HepG2 (cell line): ENCODE results near the gene PEAK3. TPM values are rescaled to one million over a fixed set of nuclear protein-coding genes. Genes with fewer than 3 reads are reported as not detected.

Source experiments
- EED ChIP-seq: sonication (generic); formaldehyde crosslinking; IDR thresholded peaks from 2 replicates; pipeline ENCODE4 v1.5.0; 2020; ENCODE audit warnings: mild to moderate bottlenecking, missing genetic modification reagents
- GPBP1L1 ChIP-seq: sonication (generic); formaldehyde crosslinking; IDR thresholded peaks from 2 replicates; pipeline ENCODE4 v1.5.0; 2020; ENCODE audit warnings: mild to moderate bottlenecking, missing genetic modification reagents
- KMT2B ChIP-seq: IDR thresholded peaks from 2 replicates; pipeline ENCODE4 v1.6.1; 2016; ENCODE audit warnings: missing genetic modification reagents, missing compliant biosample characterization
- NFKB2 ChIP-seq: sonication (generic); formaldehyde crosslinking; IDR thresholded peaks from 2 replicates; pipeline ENCODE4 v1.4.0; 2020; ENCODE audit warnings: missing genetic modification reagents, borderline replicate concordance
- SNAPC2 ChIP-seq: sonication (generic); formaldehyde crosslinking; IDR thresholded peaks from 2 replicates; pipeline ENCODE4 v1.8.1; 2022; ENCODE audit warnings: mild to moderate bottlenecking, missing genetic modification reagents
- SUZ12 ChIP-seq: fragments of 150-350 bp; IDR thresholded peaks from 2 replicates; pipeline ENCODE4 v1.6.1; 2014; ENCODE audit warnings: low read depth, low read length
- ZBTB7A ChIP-seq: sonication (generic); formaldehyde crosslinking; IDR thresholded peaks from 2 replicates; pipeline ENCODE4 v1.8.0; 2022; ENCODE audit warnings: mild to moderate bottlenecking, missing genetic modification reagents
- ZFP41 ChIP-seq: sonication (generic); formaldehyde crosslinking; IDR thresholded peaks from 2 replicates; pipeline ENCODE4 v1.4.0; 2020; ENCODE audit warnings: mild to moderate bottlenecking, missing genetic modification reagents, borderline replicate concordance
- ZNF367 ChIP-seq: sonication (generic); formaldehyde crosslinking; IDR thresholded peaks from 2 replicates; pipeline ENCODE4 v1.4.0; 2020; ENCODE audit warnings: missing genetic modification reagents, borderline replicate concordance
- ZNF552 ChIP-seq: sonication (generic); formaldehyde crosslinking; IDR thresholded peaks from 2 replicates; pipeline ENCODE4 v1.9.0; 2022; ENCODE audit warnings: missing genetic modification reagents, mild to moderate bottlenecking, borderline replicate concordance
- ZNF766 ChIP-seq: sonication (generic); formaldehyde crosslinking; IDR thresholded peaks from 2 replicates; pipeline ENCODE4 v1.5.0; 2020; ENCODE audit warnings: missing genetic modification reagents, borderline replicate concordance
- polyA plus RNA-seq, 8 experiments: library from polyadenylated mRNA; depleted of rRNA in 3 of 8; stranded (reverse) in 7 of 8; unstranded in 1 of 8; fragments of >200 nt; fragmentation: Illumina TruSeq in 4 of 8; extraction: Trizol in 4 of 8; gene quantifications; 2 replicates each; pipeline versions ENCODE4 v1.2.1 to v1.2.3, GENCODE V29; 2011 to 2016; ENCODE audit warnings: low read depth in 4 of 8, missing spikeins in 1 of 8, mixed read lengths in 1 of 8; ENCODE audit not compliant: insufficient read depth in 1 of 8
- total RNA-seq, 5 experiments: library from RNA; depleted of rRNA; stranded (reverse); fragments of >200 nt; fragmentation: Illumina TruSeq; extraction: Trizol; gene quantifications; 2 replicates each; pipeline ENCODE4 v1.2.3, GENCODE V29; 2016; ENCODE audit warnings: low read depth in 1 of 5
- TF ChIP-seq, protein P1 (sequence below): IDR thresholded peaks from 2 replicates; pipeline ENCODE4 v1.6.1; 2016; ENCODE audit warnings: low read depth, control low read depth
- TF ChIP-seq, protein P2 (sequence below): sonication (generic); IDR thresholded peaks from 2 replicates; pipeline ENCODE4 v1.6.1; 2016; ENCODE audit warnings: low read depth, borderline replicate concordance
- TF ChIP-seq, protein P3 (sequence below), 2 experiments: fragments of 450-650 bp in 1 of 2; sonication (generic) in 1 of 2; formaldehyde crosslinking in 1 of 2; IDR thresholded peaks; 2 replicates each; pipeline versions ENCODE4 v1.6.1 to v1.8.0; 2016 to 2022; ENCODE audit warnings: antibody characterized with exemption in 1 of 2, mild to moderate bottlenecking in 1 of 2, missing genetic modification reagents in 1 of 2

PEAK3 gene
- total and polyA plus RNA-seq, 2 of the 13 experiments (the other 11 are each of a cell fraction or from before 2014, with no cell fraction given): not detected

- TF ChIP-seq, protein P1, sequence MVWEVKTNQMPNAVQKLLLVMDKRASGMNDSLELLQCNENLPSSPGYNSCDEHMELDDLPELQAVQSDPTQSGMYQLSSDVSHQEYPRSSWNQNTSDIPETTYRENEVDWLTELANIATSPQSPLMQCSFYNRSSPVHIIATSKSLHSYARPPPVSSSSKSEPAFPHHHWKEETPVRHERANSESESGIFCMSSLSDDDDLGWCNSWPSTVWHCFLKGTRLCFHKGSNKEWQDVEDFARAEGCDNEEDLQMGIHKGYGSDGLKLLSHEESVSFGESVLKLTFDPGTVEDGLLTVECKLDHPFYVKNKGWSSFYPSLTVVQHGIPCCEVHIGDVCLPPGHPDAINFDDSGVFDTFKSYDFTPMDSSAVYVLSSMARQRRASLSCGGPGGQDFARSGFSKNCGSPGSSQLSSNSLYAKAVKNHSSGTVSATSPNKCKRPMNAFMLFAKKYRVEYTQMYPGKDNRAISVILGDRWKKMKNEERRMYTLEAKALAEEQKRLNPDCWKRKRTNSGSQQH: no peak
- TF ChIP-seq ZNF552 (no peak), GPBP1L1 (CRISPR knock-in tag) (no peak), ZNF766 (no peak), ZNF367 (CRISPR knock-in tag) (no peak), ZBTB7A (CRISPR knock-in tag) (no peak), NFKB2 (no peak), KMT2B (no peak), SNAPC2 (CRISPR knock-in tag) (no peak; the same call in 1 of the 2 replicates), ZFP41 (CRISPR knock-in tag) (no peak), EED (CRISPR knock-in tag) (0 out of 2 replicates have a peak, but pooled peaks have one; percentile 50), SUZ12 (no peak)
- TF ChIP-seq, protein P2, sequence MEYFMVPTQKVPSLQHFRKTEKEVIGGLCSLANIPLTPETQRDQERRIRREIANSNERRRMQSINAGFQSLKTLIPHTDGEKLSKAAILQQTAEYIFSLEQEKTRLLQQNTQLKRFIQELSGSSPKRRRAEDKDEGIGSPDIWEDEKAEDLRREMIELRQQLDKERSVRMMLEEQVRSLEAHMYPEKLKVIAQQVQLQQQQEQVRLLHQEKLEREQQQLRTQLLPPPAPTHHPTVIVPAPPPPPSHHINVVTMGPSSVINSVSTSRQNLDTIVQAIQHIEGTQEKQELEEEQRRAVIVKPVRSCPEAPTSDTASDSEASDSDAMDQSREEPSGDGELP: no peak
- TF ChIP-seq, protein P3, sequence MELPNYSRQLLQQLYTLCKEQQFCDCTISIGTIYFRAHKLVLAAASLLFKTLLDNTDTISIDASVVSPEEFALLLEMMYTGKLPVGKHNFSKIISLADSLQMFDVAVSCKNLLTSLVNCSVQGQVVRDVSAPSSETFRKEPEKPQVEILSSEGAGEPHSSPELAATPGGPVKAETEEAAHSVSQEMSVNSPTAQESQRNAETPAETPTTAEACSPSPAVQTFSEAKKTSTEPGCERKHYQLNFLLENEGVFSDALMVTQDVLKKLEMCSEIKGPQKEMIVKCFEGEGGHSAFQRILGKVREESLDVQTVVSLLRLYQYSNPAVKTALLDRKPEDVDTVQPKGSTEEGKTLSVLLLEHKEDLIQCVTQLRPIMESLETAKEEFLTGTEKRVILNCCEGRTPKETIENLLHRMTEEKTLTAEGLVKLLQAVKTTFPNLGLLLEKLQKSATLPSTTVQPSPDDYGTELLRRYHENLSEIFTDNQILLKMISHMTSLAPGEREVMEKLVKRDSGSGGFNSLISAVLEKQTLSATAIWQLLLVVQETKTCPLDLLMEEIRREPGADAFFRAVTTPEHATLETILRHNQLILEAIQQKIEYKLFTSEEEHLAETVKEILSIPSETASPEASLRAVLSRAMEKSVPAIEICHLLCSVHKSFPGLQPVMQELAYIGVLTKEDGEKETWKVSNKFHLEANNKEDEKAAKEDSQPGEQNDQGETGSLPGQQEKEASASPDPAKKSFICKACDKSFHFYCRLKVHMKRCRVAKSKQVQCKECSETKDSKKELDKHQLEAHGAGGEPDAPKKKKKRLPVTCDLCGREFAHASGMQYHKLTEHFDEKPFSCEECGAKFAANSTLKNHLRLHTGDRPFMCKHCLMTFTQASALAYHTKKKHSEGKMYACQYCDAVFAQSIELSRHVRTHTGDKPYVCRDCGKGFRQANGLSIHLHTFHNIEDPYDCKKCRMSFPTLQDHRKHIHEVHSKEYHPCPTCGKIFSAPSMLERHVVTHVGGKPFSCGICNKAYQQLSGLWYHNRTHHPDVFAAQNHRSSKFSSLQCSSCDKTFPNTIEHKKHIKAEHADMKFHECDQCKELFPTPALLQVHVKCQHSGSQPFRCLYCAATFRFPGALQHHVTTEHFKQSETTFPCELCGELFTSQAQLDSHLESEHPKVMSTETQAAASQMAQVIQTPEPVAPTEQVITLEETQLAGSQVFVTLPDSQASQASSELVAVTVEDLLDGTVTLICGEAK (IDR thresholded peaks at IDR 0.05): no peak
- TF ChIP-seq, protein P3 (CRISPR knock-in tag; IDR thresholded peaks at IDR 0.05): no peak
Observed at GRCh38 chr19:2237051-2237868, 44.7 kb downstream of the PEAK3 start (continued).
